Kidney (tissue), 14 donors: ENCODE measurements around the gene DNHD1. TPM values are rescaled to one million over a fixed set of nuclear protein-coding genes. Genes with fewer than 3 reads are reported as not detected.

Experiments
- DNase-seq, 5 donors: peaks; one replicate each; pipeline ENCODE4 v3.0.0-alpha.2; 2013 to 2020
- FAIRE-seq: peaks from 2 replicates; lab custom pipeline; 2012; peaks lifted over from hg19 to GRCh38; lab: Jason Lieb, UNC
- H3K27ac ChIP-seq, 2 donors: one replicate each; pipeline ENCODE4 v1.7.0; 2013; ENCODE audit warnings: low read depth in 2 of 2, low read length in 2 of 2, inconsistent platforms in 1 of 2
- H3K27me3 ChIP-seq: one replicate; pipeline ENCODE4 v1.7.1; 2013; ENCODE audit warnings: low read length, inconsistent platforms; ENCODE audit not compliant: control insufficient read depth, insufficient read depth
- H3K36me3 ChIP-seq, 3 donors: one replicate each; pipeline versions ENCODE4 v1.7.0 to v1.7.1; 2013; ENCODE audit warnings: low read length in 3 of 3, control low read depth in 1 of 3, inconsistent platforms in 1 of 3; ENCODE audit not compliant: insufficient read depth in 3 of 3, control insufficient read depth in 2 of 3
- H3K4me1 ChIP-seq, 3 donors: one replicate each; pipeline versions ENCODE4 v1.7.0 to v1.7.1; 2013; ENCODE audit warnings: low read length in 3 of 3, inconsistent platforms in 1 of 3, low read depth in 1 of 3; ENCODE audit not compliant: control insufficient read depth in 2 of 3, insufficient read depth in 2 of 3
- H3K4me3 ChIP-seq, 3 donors: one replicate each; pipeline versions ENCODE4 v1.7.0 to v1.8.1; 2013; ENCODE audit warnings: low read length in 3 of 3, control low read depth in 1 of 3, inconsistent platforms in 1 of 3
- H3K9ac ChIP-seq, 3 donors: one replicate each; pipeline versions ENCODE4 v1.7.0 to v1.7.1; 2013; ENCODE audit warnings: low read length in 3 of 3, control low read depth in 1 of 3, inconsistent platforms in 1 of 3
- H3K9me3 ChIP-seq, 3 donors: one replicate each; pipeline versions ENCODE4 v1.7.0 to v1.7.1; 2013; ENCODE audit warnings: low read length in 3 of 3, control low read depth in 1 of 3, inconsistent platforms in 1 of 3; ENCODE audit not compliant: control insufficient read depth in 2 of 3, insufficient read depth in 1 of 3
- intact Hi-C: fragments of 100-400 bp; cut with DNase I; formaldehyde crosslinking; loops from one replicate; pipeline ENCODE4 v1.11.1; 2022
- polyA plus RNA-seq: library from polyadenylated mRNA; stranded (reverse); fragments of 350-450 nt; fragmentation: Illumina TruSeq; extraction: RNeasy Lipid Tissue Mini Kit (QIAGEN cat#74804); gene quantifications from one replicate; pipeline ENCODE4 v1.2.3, GENCODE V29; 2014; ENCODE audit warnings: low read depth, low replicate concordance; ENCODE audit not compliant: insufficient read depth
- total RNA-seq: library from RNA; stranded (reverse); fragmentation: NEBNext Ultra II Directional; extraction: Animal tissue kit (Norgen Biotek cat#: 25700); gene quantifications from one replicate; pipeline ENCODE4 v1.2.1, GENCODE V29; 2021
- TF ChIP-seq, protein P1 (sequence below): IDR thresholded peaks from 3 replicates; pipeline ENCODE4 v1.5.1; 2012; ENCODE audit warnings: mild to moderate bottlenecking, moderate library complexity, borderline replicate concordance; ENCODE audit not compliant: insufficient read depth; ENCODE audit errors: extremely low read depth
- donor health status: control.
- donor health status: control.
- donor health status: control.
- donor health status: control.
- donor health status: control.
- donor health status: DM: yes; HTN: yes; CAD: no.
- donor health status: Normal renal cell carcinoma (clear cell type).

The DNHD1 gene
- total and polyA plus RNA-seq, 2 donors from 2014 or later = 3.5 to 10.1 TPM

DNA sequence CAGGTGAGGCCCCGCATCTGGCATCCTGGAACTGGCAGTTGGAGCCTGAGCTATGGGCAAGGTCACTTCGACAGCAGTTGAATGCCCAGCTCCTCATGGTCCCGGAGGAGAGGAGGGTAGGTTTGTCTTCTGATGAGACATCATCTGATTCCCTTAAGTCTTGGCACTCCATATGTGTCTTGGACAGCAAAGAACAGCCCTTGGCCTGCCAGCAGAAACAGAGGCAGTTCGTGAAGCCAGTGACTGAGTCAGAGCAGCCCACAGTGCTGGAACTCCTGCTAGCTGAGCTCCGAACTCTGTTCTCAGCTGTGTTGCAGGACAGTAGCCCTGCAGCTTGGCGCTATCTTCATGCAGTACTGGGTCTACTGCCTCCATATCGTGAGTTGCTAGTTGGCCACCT lies 1.0 kb downstream of the DNHD1 start:
- intact Hi-C loops = no loop called here
- Histone ChIP-seq H3K27ac (no peak overlapping the region), H3K9me3 (no peaks in the 10 kb centered on the region), H3K9ac (no peak overlapping the region), H3K4me3 (no peak overlapping the region), H3K36me3 (no peaks in the 10 kb centered on the region), H3K4me1 (no peaks in the 10 kb centered on the region), H3K27me3 (no peaks in the 10 kb centered on the region)
- no peak for FAIRE-seq
- TF ChIP-seq, protein P1, sequence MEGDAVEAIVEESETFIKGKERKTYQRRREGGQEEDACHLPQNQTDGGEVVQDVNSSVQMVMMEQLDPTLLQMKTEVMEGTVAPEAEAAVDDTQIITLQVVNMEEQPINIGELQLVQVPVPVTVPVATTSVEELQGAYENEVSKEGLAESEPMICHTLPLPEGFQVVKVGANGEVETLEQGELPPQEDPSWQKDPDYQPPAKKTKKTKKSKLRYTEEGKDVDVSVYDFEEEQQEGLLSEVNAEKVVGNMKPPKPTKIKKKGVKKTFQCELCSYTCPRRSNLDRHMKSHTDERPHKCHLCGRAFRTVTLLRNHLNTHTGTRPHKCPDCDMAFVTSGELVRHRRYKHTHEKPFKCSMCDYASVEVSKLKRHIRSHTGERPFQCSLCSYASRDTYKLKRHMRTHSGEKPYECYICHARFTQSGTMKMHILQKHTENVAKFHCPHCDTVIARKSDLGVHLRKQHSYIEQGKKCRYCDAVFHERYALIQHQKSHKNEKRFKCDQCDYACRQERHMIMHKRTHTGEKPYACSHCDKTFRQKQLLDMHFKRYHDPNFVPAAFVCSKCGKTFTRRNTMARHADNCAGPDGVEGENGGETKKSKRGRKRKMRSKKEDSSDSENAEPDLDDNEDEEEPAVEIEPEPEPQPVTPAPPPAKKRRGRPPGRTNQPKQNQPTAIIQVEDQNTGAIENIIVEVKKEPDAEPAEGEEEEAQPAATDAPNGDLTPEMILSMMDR = no peak
- no peak for DNase-seq

DNA sequence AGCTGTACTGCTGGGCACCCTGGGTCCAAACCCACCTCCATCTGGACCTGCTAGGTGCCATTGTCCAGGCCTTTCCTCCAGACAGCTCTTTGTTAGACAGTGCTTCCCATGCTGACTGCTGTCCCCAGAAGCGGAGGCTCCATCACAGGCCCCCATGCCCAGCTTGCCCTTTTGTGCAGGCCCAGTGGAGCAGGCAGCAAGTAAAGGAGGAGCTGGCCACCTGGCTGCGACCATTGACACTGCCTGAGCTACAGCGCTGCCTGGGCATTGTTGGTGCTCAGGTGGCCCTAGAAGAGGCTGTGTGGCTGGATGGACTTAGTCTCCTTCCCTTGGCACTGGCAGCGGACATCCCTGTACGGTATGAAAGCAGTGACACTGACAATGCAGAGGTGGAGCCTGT lies 1.5 kb downstream of the DNHD1 start:
- TF ChIP-seq, protein P1 = no peak
- Histone ChIP-seq H3K27me3 (no peaks in the 10 kb centered on the region), H3K9me3 (no peaks in the 10 kb centered on the region), H3K36me3 (no peaks in the 10 kb centered on the region), H3K9ac (no peak overlapping the region), H3K4me1 (no peaks in the 10 kb centered on the region), H3K27ac (no peak overlapping the region), H3K4me3 (no peak overlapping the region)
- DNase-seq (no peak), FAIRE-seq (no peak)
- intact Hi-C loops = no loop called here

DNA sequence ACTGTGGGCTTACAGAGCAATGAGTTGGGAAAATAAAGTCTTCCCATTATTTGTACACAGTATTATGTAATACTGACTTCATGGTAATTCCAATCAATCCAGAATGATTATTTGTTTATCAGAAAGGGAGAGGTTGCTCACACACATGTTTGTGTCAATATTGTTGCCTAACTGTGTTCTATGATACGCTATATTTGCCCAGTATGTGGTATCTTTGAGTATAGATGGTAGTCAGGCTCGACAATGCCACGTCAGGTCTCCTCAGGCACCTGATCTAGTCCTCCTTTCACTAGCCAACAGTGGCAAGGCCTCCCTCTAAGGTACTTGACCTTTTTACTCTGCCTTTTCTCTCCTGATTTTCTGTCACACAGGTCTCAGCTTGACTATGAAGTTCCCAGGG lies 5.3 kb downstream of the DNHD1 start:
- Histone ChIP-seq H3K4me1 (no peaks in the 10 kb centered on the region), H3K4me3 (no peak overlapping the region), H3K36me3 (no peaks in the 10 kb centered on the region), H3K27me3 (no peaks in the 10 kb centered on the region), H3K27ac (no peak overlapping the region), H3K9ac (no peak overlapping the region), H3K9me3 (no peaks in the 10 kb centered on the region)
- TF ChIP-seq, protein P1 = no peak
- FAIRE-seq (no peak), DNase-seq (no peak)
- intact Hi-C loops = loop anchor here (10.0 kb wide), 1 partner anchor 118 kb away; no protein-coding TSS in a partner anchor

DNA sequence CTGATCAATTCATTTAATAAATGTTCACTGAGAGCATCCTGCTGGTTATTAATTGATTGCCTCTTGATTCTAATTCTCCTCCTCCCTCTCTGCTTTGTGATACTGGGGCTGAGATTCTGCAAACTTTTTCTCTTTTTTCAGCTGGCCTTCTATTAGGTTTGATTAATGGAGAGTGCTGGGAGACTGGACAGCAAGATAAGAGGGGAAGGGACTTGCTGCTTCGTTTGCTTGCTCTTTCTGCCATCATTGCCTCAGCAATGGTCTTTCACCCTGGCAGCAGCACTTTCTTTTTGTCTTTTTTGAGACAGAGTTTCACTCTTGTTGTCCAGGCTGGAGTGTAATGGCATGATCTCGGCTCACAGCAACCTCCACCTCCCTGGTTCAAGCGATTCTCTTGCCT lies 7.1 kb downstream of the DNHD1 start:
- H3K27ac ChIP-seq = no peak overlapping the region
- no peak for DNase-seq
- intact Hi-C loops = loop anchor here (10.0 kb wide), 1 partner anchor 119 kb away; no protein-coding TSS in a partner anchor
- H3K9me3 ChIP-seq = no peaks in the 10 kb centered on the region
- H3K9ac ChIP-seq = no peak overlapping the region
- H3K4me1 ChIP-seq = no peaks in the 10 kb centered on the region
- no peaks in the 10 kb centered on the region for H3K36me3 ChIP-seq
- TF ChIP-seq, protein P1 = no peak
- H3K27me3 ChIP-seq = no peaks in the 10 kb centered on the region
- H3K4me3 ChIP-seq = no peak overlapping the region
- FAIRE-seq = no peak
